Panc1 (cell line): ENCODE data around the gene WDR27. TPM values are rescaled to one million over a fixed set of nuclear protein-coding genes. Genes with fewer than 3 reads are reported as not detected.

Source experiments
- ATAC-seq: fragments of 200-7000 bp; cut with Tn5 transposase; 2 replicates; pipeline ENCODE4 v1.9.1; 2020; ENCODE audit warnings: mild to moderate bottlenecking, moderate library complexity
- BruUV-seq: library from RNA; stranded (reverse); fragments of 400-500 nt; replicated peaks from 2 replicates; lab custom pipeline; 2021; lab: Mats Ljungman, UMichigan
- CTCF ChIA-PET: fragments of 300-600 bp; sonication (Branson Sonifier 250); formaldehyde crosslinking; loops from one replicate; lab custom pipeline; 2022; ENCODE audit warnings: antibody characterized with exemption; lab: Charles Lee
- POLR2A ChIA-PET: fragments of 300-600 bp; sonication (Branson Sonifier 250); formaldehyde crosslinking; loops from one replicate; lab custom pipeline; 2022; ENCODE audit warnings: antibody characterized with exemption; lab: Charles Lee
- DNase-seq: peaks from one replicate; pipeline ENCODE4 v3.0.0-alpha.2; 2010; ENCODE audit warnings: low read depth, low spot score
- H3K27ac ChIP-seq: 2 replicates; pipeline ENCODE4 v1.5.1; 2011; ENCODE audit warnings: mild to moderate bottlenecking, low read length, inconsistent platforms
- H3K27me3 ChIP-seq: fragments of 200-500 bp; sonication (Bioruptor generic); 2 replicates; pipeline ENCODE4 v1.6.0; 2014; ENCODE audit warnings: low read length, inconsistent platforms; ENCODE audit not compliant: control insufficient read depth, insufficient read depth
- H3K36me3 ChIP-seq: fragments of 200-500 bp; sonication (Bioruptor generic); 2 replicates; pipeline ENCODE4 v1.5.1; 2014; ENCODE audit warnings: inconsistent platforms, mild to moderate bottlenecking, low read length, moderate library complexity; ENCODE audit not compliant: control insufficient read depth, insufficient read depth
- H3K4me1 ChIP-seq: 2 replicates; pipeline ENCODE4 v1.5.1; 2011; ENCODE audit warnings: inconsistent platforms, mild to moderate bottlenecking, low read length, moderate library complexity; ENCODE audit not compliant: control insufficient read depth, insufficient read depth
- H3K4me3 ChIP-seq, 2 experiments: 2 replicates each; pipeline ENCODE4 v1.5.1; 2011 to 2012; ENCODE audit warnings: low read depth in 2 of 2, low read length in 2 of 2, mild to moderate bottlenecking in 2 of 2, inconsistent platforms in 1 of 2, moderate library complexity in 1 of 2
- H3K9me3 ChIP-seq: fragments of 200-500 bp; sonication (Bioruptor generic); 2 replicates; pipeline ENCODE4 v1.5.1; 2014; ENCODE audit warnings: low read depth, mild to moderate bottlenecking, inconsistent platforms, low read length, moderate library complexity; ENCODE audit not compliant: control insufficient read depth, insufficient read depth
- POLR2AphosphoS5 ChIP-seq: IDR thresholded peaks from 2 replicates; pipeline ENCODE4 v1.6.1; 2012; ENCODE audit warnings: mild to moderate bottlenecking, low read depth, low read length, moderate library complexity
- SIN3A ChIP-seq: IDR thresholded peaks from 2 replicates; pipeline ENCODE4 v1.6.1; 2012; ENCODE audit warnings: low read depth, mild to moderate bottlenecking, low read length, moderate library complexity, borderline replicate concordance; ENCODE audit not compliant: insufficient read depth
- TCF7L2 ChIP-seq: IDR thresholded peaks from 2 replicates; pipeline ENCODE4 v1.6.1; 2011; ENCODE audit warnings: mild to moderate bottlenecking, low read depth, low read length, inconsistent platforms
- in situ Hi-C: cut with HindIII; loops from 2 replicates; pipeline ENCODE4 v1.10.0; 2016; ENCODE audit warnings: low sequenced_read_pairs, low pct_unique_long_range_greater_than_20kb
- intact Hi-C: fragments of 100-400 bp; cut with micrococcal nuclease; formaldehyde crosslinking; loops from one replicate; pipeline ENCODE4 v1.10.0; 2022; ENCODE audit not compliant: unreplicated experiment
- total RNA-seq: library from RNA; stranded (reverse); gene quantifications from one replicate; pipeline ENCODE4 v1.2.1, GENCODE V29; 2021; ENCODE audit not compliant: unreplicated experiment
- TF ChIP-seq, protein P1 (sequence below), 2 experiments: IDR thresholded peaks; 2 replicates each; pipeline ENCODE4 v1.6.1; 2011 to 2012; ENCODE audit warnings: low read depth in 2 of 2, control low read depth in 1 of 2, low read length in 1 of 2, mild to moderate bottlenecking in 1 of 2, moderate library complexity in 1 of 2; ENCODE audit not compliant: insufficient read depth in 1 of 2
- TF ChIP-seq, protein P2 (sequence below): fragments of 450-650 bp; IDR thresholded peaks from 2 replicates; pipeline ENCODE4 v1.5.1; 2017; ENCODE audit warnings: mild to moderate bottlenecking

WDR27 gene
- total RNA-seq, 1 experiment from 2014 or later, result 56.3 TPM

- peaks cover 7% of the 10 kb centered on the region; the same call in 1 of the 2 replicates for H3K36me3 ChIP-seq
- POLR2A ChIA-PET, result no interaction called here
These were observed 24.7 kb downstream of the WDR27 start for GRCh38 chr6:169677096-169677495.

GRCh38 chr6:169675011-169675410 lies 26.8 kb downstream of the WDR27 start:
- no peak for DNase-seq
- Histone ChIP-seq H3K4me3 (no peak overlapping the region), H3K36me3 (peaks cover 7% of the 10 kb centered on the region; the same call in 1 of the 2 replicates), H3K27me3 (no peaks in the 10 kb centered on the region), H3K4me1 (no peaks in the 10 kb centered on the region), H3K27ac (no peak overlapping the region), H3K9me3 (no peaks in the 10 kb centered on the region)
- CTCF ChIA-PET, result no interaction called here
- no TSS peak for BruUV-seq
- in situ Hi-C loops (no loop called here), intact Hi-C loops (no loop called here)
- POLR2A ChIA-PET, result no interaction called here
- no peak for TF ChIP-seq POLR2AphosphoS5
- TF ChIP-seq TCF7L2, result no peak
- TF ChIP-seq, protein P1, sequence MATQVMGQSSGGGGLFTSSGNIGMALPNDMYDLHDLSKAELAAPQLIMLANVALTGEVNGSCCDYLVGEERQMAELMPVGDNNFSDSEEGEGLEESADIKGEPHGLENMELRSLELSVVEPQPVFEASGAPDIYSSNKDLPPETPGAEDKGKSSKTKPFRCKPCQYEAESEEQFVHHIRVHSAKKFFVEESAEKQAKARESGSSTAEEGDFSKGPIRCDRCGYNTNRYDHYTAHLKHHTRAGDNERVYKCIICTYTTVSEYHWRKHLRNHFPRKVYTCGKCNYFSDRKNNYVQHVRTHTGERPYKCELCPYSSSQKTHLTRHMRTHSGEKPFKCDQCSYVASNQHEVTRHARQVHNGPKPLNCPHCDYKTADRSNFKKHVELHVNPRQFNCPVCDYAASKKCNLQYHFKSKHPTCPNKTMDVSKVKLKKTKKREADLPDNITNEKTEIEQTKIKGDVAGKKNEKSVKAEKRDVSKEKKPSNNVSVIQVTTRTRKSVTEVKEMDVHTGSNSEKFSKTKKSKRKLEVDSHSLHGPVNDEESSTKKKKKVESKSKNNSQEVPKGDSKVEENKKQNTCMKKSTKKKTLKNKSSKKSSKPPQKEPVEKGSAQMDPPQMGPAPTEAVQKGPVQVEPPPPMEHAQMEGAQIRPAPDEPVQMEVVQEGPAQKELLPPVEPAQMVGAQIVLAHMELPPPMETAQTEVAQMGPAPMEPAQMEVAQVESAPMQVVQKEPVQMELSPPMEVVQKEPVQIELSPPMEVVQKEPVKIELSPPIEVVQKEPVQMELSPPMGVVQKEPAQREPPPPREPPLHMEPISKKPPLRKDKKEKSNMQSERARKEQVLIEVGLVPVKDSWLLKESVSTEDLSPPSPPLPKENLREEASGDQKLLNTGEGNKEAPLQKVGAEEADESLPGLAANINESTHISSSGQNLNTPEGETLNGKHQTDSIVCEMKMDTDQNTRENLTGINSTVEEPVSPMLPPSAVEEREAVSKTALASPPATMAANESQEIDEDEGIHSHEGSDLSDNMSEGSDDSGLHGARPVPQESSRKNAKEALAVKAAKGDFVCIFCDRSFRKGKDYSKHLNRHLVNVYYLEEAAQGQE (IDR thresholded peaks at IDR 0.05; ENCODE audit: insufficient read depth in 1 of 2, low read depth in 2 of 2, low read length in 1 of 2), result no peak
- TF ChIP-seq SIN3A, result no peak
- TF ChIP-seq, protein P2, sequence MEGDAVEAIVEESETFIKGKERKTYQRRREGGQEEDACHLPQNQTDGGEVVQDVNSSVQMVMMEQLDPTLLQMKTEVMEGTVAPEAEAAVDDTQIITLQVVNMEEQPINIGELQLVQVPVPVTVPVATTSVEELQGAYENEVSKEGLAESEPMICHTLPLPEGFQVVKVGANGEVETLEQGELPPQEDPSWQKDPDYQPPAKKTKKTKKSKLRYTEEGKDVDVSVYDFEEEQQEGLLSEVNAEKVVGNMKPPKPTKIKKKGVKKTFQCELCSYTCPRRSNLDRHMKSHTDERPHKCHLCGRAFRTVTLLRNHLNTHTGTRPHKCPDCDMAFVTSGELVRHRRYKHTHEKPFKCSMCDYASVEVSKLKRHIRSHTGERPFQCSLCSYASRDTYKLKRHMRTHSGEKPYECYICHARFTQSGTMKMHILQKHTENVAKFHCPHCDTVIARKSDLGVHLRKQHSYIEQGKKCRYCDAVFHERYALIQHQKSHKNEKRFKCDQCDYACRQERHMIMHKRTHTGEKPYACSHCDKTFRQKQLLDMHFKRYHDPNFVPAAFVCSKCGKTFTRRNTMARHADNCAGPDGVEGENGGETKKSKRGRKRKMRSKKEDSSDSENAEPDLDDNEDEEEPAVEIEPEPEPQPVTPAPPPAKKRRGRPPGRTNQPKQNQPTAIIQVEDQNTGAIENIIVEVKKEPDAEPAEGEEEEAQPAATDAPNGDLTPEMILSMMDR, result no peak
- ATAC-seq, result no peak

More at GRCh38 chr6:169677096-169677495, 24.7 kb downstream of the WDR27 start:
- in situ Hi-C loops, result no loop called here
- Histone ChIP-seq H3K27ac (no peak overlapping the region), H3K4me1 (no peaks in the 10 kb centered on the region), H3K4me3 (no peak overlapping the region), H3K27me3 (no peaks in the 10 kb centered on the region), H3K9me3 (peaks cover 9% of the 10 kb centered on the region; the same call in 1 of the 2 replicates)
- DNase-seq (no peak), ATAC-seq (no peak)
- TF ChIP-seq, protein P2, result no peak
- TF ChIP-seq TCF7L2 (no peak), POLR2AphosphoS5 (no peak), SIN3A (no peak)
- TF ChIP-seq, protein P1 (IDR thresholded peaks at IDR 0.05; ENCODE audit: insufficient read depth in 1 of 2, low read depth in 2 of 2, low read length in 1 of 2), result no peak
- CTCF ChIA-PET, result interaction anchor here (0.6 kb wide), 1 partner anchor 590 kb away, joined by 3 read pairs; no protein-coding TSS in a partner anchor
- intact Hi-C loops, result no loop called here
- no TSS peak for BruUV-seq
